Activated CD4-positive, alpha-beta T cell treated with anti-CD3 and anti-CD28 coated beads, Interleukin-2, amount 10 ng/mL, durations not matched to agents 24 days and 14 days (primary cell): ENCODE data around the gene IFITM1. TPM values are rescaled to one million over a fixed set of nuclear protein-coding genes. Genes with fewer than 3 reads are reported as not detected.
A peak's percentile ranks its signal among the peaks of the same experiment; 100 is the strongest.

Experiments
- DNase-seq: peaks from one replicate; pipeline ENCODE4 v3.0.0; 2022
- H3K27ac Mint-ChIP-seq: one replicate; pipeline ENCODE4 v1.8.0; 2022; ENCODE audit warnings: mild to moderate bottlenecking, mixed read lengths
- H3K27me3 Mint-ChIP-seq: one replicate; pipeline ENCODE4 v1.8.0; 2022; ENCODE audit warnings: mixed read lengths
- H3K36me3 Mint-ChIP-seq: one replicate; pipeline ENCODE4 v1.8.0; 2022; ENCODE audit warnings: low read depth, mild to moderate bottlenecking, mixed read lengths
- H3K4me1 Mint-ChIP-seq: one replicate; pipeline ENCODE4 v1.8.0; 2021; ENCODE audit warnings: mixed read lengths
- H3K4me3 Mint-ChIP-seq: one replicate; pipeline ENCODE4 v1.8.0; 2022; ENCODE audit warnings: mild to moderate bottlenecking, moderate library complexity, mixed read lengths
- H3K9me3 Mint-ChIP-seq: one replicate; pipeline ENCODE4 v1.8.0; 2021; ENCODE audit warnings: mixed read lengths
- intact Hi-C: fragments of 100-400 bp; cut with micrococcal nuclease; formaldehyde crosslinking; loops from one replicate; pipeline ENCODE4 v1.15.1; 2023
- total RNA-seq: library from RNA; stranded (reverse); gene quantifications from 2 replicates; pipeline ENCODE4 v1.2.3, GENCODE V29; 2022

The IFITM1 gene
- total RNA-seq, 1 donor from 2014 or later: 241 TPM

- Mint-ChIP-seq H3K27ac (peak overlapping the region; percentile 84), H3K36me3 (peaks cover 36% of the 10 kb centered on the region), H3K4me3 (peak overlapping the region; percentile 87), H3K27me3 (peaks cover 42% of the 10 kb centered on the region), H3K4me1 (peaks cover 37% of the 10 kb centered on the region), H3K9me3 (peaks cover 7% of the 10 kb centered on the region)
- peak; percentile 79 for DNase-seq
- intact Hi-C loops: no loop called here
These were observed 34.5 kb upstream of the IFITM1 start for GRCh38 chr11:279040-279965.

GRCh38 chr11:279966-280705 lies 33.7 kb upstream of the IFITM1 start:
- peak overlapping the region; percentile 84 for H3K27ac Mint-ChIP-seq
- H3K36me3 Mint-ChIP-seq: peaks cover 39% of the 10 kb centered on the region
- peaks cover 39% of the 10 kb centered on the region for H3K4me1 Mint-ChIP-seq
- H3K4me3 Mint-ChIP-seq: peak overlapping the region; percentile 87
- H3K27me3 Mint-ChIP-seq: peaks cover 40% of the 10 kb centered on the region
- peaks cover 7% of the 10 kb centered on the region for H3K9me3 Mint-ChIP-seq
- peak; percentile 87 for DNase-seq
- intact Hi-C loops: no loop called here

GRCh38 chr11:280706-281485 lies 32.9 kb upstream of the IFITM1 start:
- Mint-ChIP-seq H3K9me3 (peaks cover 7% of the 10 kb centered on the region), H3K4me3 (peak overlapping the region; percentile 87), H3K36me3 (peaks cover 41% of the 10 kb centered on the region), H3K27me3 (peaks cover 39% of the 10 kb centered on the region), H3K27ac (peak overlapping the region; percentile 78), H3K4me1 (peaks cover 42% of the 10 kb centered on the region)
- intact Hi-C loops: no loop called here
- DNase-seq: peak; percentile 85

GRCh38 chr11:281486-282161 lies 32.2 kb upstream of the IFITM1 start:
- Mint-ChIP-seq H3K4me3 (peak overlapping the region; percentile 87), H3K27me3 (peaks cover 32% of the 10 kb centered on the region), H3K36me3 (peaks cover 37% of the 10 kb centered on the region), H3K27ac (peak overlapping the region; percentile 84), H3K9me3 (peaks cover 4% of the 10 kb centered on the region), H3K4me1 (peaks cover 41% of the 10 kb centered on the region)
- intact Hi-C loops: no loop called here
- DNase-seq: no peak

DNA sequence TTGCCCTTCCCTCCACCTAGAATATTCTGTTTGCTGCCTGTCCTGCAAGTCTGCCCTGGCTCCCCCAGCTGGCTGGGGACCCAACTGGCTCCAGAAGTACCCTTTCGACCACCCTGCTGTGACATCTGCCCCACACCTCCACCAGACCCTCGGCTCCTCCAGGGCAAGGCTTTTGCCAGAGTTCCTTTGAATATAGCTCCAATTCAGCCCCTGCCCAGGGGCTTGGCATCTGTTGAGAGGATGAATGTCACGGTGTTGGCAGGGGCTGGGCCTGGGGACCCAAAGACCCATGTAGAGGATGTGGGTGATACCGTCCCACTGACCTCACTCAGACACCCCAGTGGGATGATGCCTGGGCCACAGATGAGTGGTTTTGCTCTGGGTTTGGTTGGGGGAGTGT lies 31.7 kb upstream of the IFITM1 start:
- peaks cover 34% of the 10 kb centered on the region for H3K27me3 Mint-ChIP-seq
- H3K4me3 Mint-ChIP-seq: peak overlapping the region; percentile 87
- H3K36me3 Mint-ChIP-seq: peaks cover 34% of the 10 kb centered on the region
- intact Hi-C loops: no loop called here
- H3K9me3 Mint-ChIP-seq: no peaks in the 10 kb centered on the region
- H3K4me1 Mint-ChIP-seq: peaks cover 43% of the 10 kb centered on the region
- no peak for DNase-seq
- H3K27ac Mint-ChIP-seq: peak overlapping the region; percentile 84

GRCh38 chr11:282630-283360 lies 31.0 kb upstream of the IFITM1 start:
- Mint-ChIP-seq H3K27me3 (peaks cover 31% of the 10 kb centered on the region), H3K36me3 (peaks cover 32% of the 10 kb centered on the region), H3K4me1 (peaks cover 43% of the 10 kb centered on the region), H3K4me3 (peak overlapping the region; percentile 87), H3K27ac (peak overlapping the region; percentile 84), H3K9me3 (no peaks in the 10 kb centered on the region)
- DNase-seq: no peak
- intact Hi-C loops: no loop called here

- DNase-seq: no peak
- H3K4me3 Mint-ChIP-seq: peak overlapping the region; percentile 68
- no peaks in the 10 kb centered on the region for H3K9me3 Mint-ChIP-seq
- peaks cover 31% of the 10 kb centered on the region for H3K27me3 Mint-ChIP-seq
- intact Hi-C loops: no loop called here
- peaks cover 31% of the 10 kb centered on the region for H3K36me3 Mint-ChIP-seq
- peak overlapping the region; percentile 36 for H3K27ac Mint-ChIP-seq
- peaks cover 43% of the 10 kb centered on the region for H3K4me1 Mint-ChIP-seq
These were observed 30.3 kb upstream of the IFITM1 start for GRCh38 chr11:283405-284104.

DNA sequence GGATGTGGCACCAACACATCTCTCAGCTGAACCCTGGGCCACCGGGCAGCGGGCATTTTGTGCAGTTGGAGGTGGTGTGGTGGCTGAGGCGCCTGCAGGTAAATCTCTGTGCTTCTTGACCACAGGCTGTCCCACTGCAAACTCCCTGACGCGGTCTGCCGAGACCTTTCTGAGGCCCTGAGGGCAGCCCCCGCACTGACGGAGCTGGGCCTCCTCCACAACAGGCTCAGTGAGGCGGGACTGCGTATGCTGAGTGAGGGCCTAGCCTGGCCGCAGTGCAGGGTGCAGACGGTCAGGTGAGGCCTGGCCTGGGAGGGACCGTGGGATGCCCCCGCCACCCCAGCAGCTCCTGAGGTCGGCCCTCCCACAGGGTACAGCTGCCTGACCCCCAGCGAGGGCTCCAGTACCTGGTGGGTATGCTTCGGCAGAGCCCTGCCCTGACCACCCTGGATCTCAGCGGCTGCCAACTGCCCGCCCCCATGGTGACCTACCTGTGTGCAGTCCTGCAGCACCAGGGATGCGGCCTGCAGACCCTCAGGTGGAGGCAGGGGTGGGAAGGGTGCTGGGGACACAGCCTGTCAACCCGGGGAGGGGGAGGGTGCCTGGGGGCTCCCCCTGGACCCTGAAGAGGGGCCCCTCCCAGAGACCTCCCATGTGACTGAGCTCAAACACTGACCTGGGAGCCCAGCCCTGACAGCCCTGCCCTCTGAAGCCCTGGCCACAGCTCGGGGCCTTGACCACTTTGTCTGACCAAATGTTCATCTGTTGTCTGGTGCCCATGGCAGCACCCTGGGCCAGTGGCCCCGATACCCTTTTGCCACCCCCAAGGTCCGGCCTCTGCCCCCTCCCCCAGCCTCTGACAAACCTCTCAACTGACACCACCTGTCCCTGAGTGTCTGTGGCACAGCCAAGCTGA lies 29.5 kb upstream of the IFITM1 start:
- Mint-ChIP-seq H3K36me3 (peaks cover 29% of the 10 kb centered on the region), H3K4me1 (peaks cover 40% of the 10 kb centered on the region), H3K4me3 (no peak overlapping the region), H3K9me3 (no peaks in the 10 kb centered on the region), H3K27me3 (peaks cover 28% of the 10 kb centered on the region), H3K27ac (no peak overlapping the region)
- intact Hi-C loops: no loop called here
- no peak for DNase-seq

GRCh38 chr11:285021-285893 lies 28.6 kb upstream of the IFITM1 start:
- Mint-ChIP-seq H3K27ac (no peak overlapping the region), H3K36me3 (peaks cover 32% of the 10 kb centered on the region), H3K27me3 (peaks cover 27% of the 10 kb centered on the region), H3K9me3 (no peaks in the 10 kb centered on the region), H3K4me3 (peak overlapping the region; percentile 17), H3K4me1 (peaks cover 44% of the 10 kb centered on the region)
- no peak for DNase-seq
- intact Hi-C loops: no loop called here

DNA sequence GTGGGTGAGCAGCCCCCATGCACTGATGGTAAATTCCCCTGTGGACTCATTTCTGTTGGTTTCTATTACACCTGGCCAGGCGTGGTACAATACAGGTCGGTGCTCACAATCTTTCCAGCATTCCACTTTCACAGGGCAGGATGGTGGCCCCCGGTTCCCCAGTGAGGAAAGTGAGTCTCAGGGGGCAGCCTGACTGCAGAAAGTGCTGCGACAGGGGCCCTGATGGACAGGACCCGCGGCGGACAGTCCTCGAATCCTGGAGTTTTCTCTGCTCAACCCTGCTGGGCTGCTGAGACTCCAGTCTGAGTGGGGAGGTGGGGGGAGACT lies 28.0 kb upstream of the IFITM1 start:
- no peak overlapping the region for H3K4me3 Mint-ChIP-seq

More for the DNA sequence above, 28.0 kb upstream of the IFITM1 start:
- Mint-ChIP-seq H3K27ac (no peak overlapping the region), H3K27me3 (peaks cover 27% of the 10 kb centered on the region), H3K36me3 (peaks cover 30% of the 10 kb centered on the region), H3K4me1 (peaks cover 45% of the 10 kb centered on the region), H3K9me3 (no peaks in the 10 kb centered on the region)
- DNase-seq: no peak
- intact Hi-C loops: no loop called here
